ENCODE results near the gene OLFML2B. TPM values are rescaled to one million over a fixed set of nuclear protein-coding genes. Genes with fewer than 3 reads are reported as not detected.

The OLFML2B gene
- total RNA-seq, 2 experiments from 2014 or later = 1.7 to 2.3 TPM

- Mint-ChIP-seq H3K4me1 (ENCODE audit: low read depth) (peaks cover 3% of the 10 kb centered on the region), H3K9me3 (peaks cover 6% of the 10 kb centered on the region), H3K27ac (no peak overlapping the region), H3K36me3 (ENCODE audit: low read depth) (peaks cover 2% of the 10 kb centered on the region), H3K4me3 (no peak overlapping the region), H3K27me3 (ENCODE audit: low read depth) (no peaks in the 10 kb centered on the region)
- DNase-seq = no peak
- CTCF ChIA-PET = no interaction called here
- intact Hi-C loops (cut with micrococcal nuclease) = no loop called here
Observed at GRCh38 chr1:161987872-161988271, 35.8 kb downstream of the OLFML2B start.

- CTCF ChIA-PET = interaction anchor here (0.7 to 1.3 kb wide), 3 partner anchors 15 to 85 kb away, joined by 3 read pairs; no protein-coding TSS in a partner anchor
- H3K4me3 Mint-ChIP-seq = no peak overlapping the region
- H3K9me3 Mint-ChIP-seq = peaks cover 6% of the 10 kb centered on the region
- DNase-seq = no peak
- no peak overlapping the region for H3K27ac Mint-ChIP-seq
- H3K27me3 Mint-ChIP-seq (ENCODE audit: low read depth) = no peaks in the 10 kb centered on the region
- intact Hi-C loops (cut with micrococcal nuclease) = no loop called here
- H3K4me1 Mint-ChIP-seq (ENCODE audit: low read depth) = peaks cover 3% of the 10 kb centered on the region
- H3K36me3 Mint-ChIP-seq (ENCODE audit: low read depth) = peaks cover 2% of the 10 kb centered on the region
Observed at GRCh38 chr1:161987303-161987702, 36.4 kb downstream of the OLFML2B start.

GRCh38 chr1:161986328-161986727, 37.3 kb downstream of the OLFML2B start:
- Mint-ChIP-seq H3K4me1 (ENCODE audit: low read depth) (peaks cover 3% of the 10 kb centered on the region), H3K27ac (no peak overlapping the region), H3K27me3 (ENCODE audit: low read depth) (no peaks in the 10 kb centered on the region), H3K4me3 (no peak overlapping the region), H3K9me3 (peaks cover 6% of the 10 kb centered on the region), H3K36me3 (ENCODE audit: low read depth) (peaks cover 2% of the 10 kb centered on the region)
- CTCF ChIA-PET = interaction anchor here (1.0 to 1.3 kb wide), 2 partner anchors 14 to 84 kb away, joined by 3 read pairs; no protein-coding TSS in a partner anchor
- DNase-seq = no peak
- intact Hi-C loops (cut with micrococcal nuclease) = no loop called here

- no peak for DNase-seq
- Mint-ChIP-seq H3K9me3 (peaks cover 6% of the 10 kb centered on the region), H3K4me3 (no peak overlapping the region), H3K4me1 (ENCODE audit: low read depth) (peaks cover 3% of the 10 kb centered on the region), H3K27ac (no peak overlapping the region), H3K27me3 (ENCODE audit: low read depth) (no peaks in the 10 kb centered on the region), H3K36me3 (ENCODE audit: low read depth) (peaks cover 2% of the 10 kb centered on the region)
- intact Hi-C loops (cut with micrococcal nuclease) = no loop called here
- CTCF ChIA-PET = no interaction called here
Observed at GRCh38 chr1:161985301-161985822, 38.3 kb downstream of the OLFML2B start.

GRCh38 chr1:161983725-161984124, 39.9 kb downstream of the OLFML2B start:
- Mint-ChIP-seq H3K27ac (no peak overlapping the region), H3K36me3 (ENCODE audit: low read depth) (peaks cover 2% of the 10 kb centered on the region), H3K4me3 (no peak overlapping the region), H3K9me3 (peaks cover 6% of the 10 kb centered on the region), H3K27me3 (ENCODE audit: low read depth) (no peaks in the 10 kb centered on the region), H3K4me1 (ENCODE audit: low read depth) (no peaks in the 10 kb centered on the region)
- intact Hi-C loops (cut with micrococcal nuclease) = no loop called here
- CTCF ChIA-PET = no interaction called here
- DNase-seq = no peak

- Mint-ChIP-seq H3K9me3 (peaks cover 6% of the 10 kb centered on the region), H3K4me1 (ENCODE audit: low read depth) (no peaks in the 10 kb centered on the region), H3K36me3 (ENCODE audit: low read depth) (no peaks in the 10 kb centered on the region), H3K4me3 (no peak overlapping the region), H3K27ac (no peak overlapping the region), H3K27me3 (ENCODE audit: low read depth) (no peaks in the 10 kb centered on the region)
- intact Hi-C loops (cut with micrococcal nuclease) = no loop called here
- CTCF ChIA-PET = interaction anchor here (1.3 to 1.7 kb wide), 2 partner anchors 9 to 374 kb away, joined by 4 read pairs; no protein-coding TSS in a partner anchor
- no peak for DNase-seq
Observed at GRCh38 chr1:161982917-161983316, 40.8 kb downstream of the OLFML2B start.

GRCh38 chr1:161982507-161982895, 41.2 kb downstream of the OLFML2B start:
- H3K4me1 Mint-ChIP-seq (ENCODE audit: low read depth) = no peaks in the 10 kb centered on the region
- intact Hi-C loops (cut with micrococcal nuclease) = no loop called here
- peaks cover 5% of the 10 kb centered on the region for H3K9me3 Mint-ChIP-seq
- H3K4me3 Mint-ChIP-seq = no peak overlapping the region
- no peaks in the 10 kb centered on the region for H3K27me3 Mint-ChIP-seq (ENCODE audit: low read depth)
- CTCF ChIA-PET = interaction anchor here (1.3 to 1.7 kb wide), 2 partner anchors 10 to 374 kb away, joined by 4 read pairs; no protein-coding TSS in a partner anchor
- H3K36me3 Mint-ChIP-seq (ENCODE audit: low read depth) = no peaks in the 10 kb centered on the region
- no peak overlapping the region for H3K27ac Mint-ChIP-seq
- DNase-seq = no peak

- Mint-ChIP-seq H3K4me3 (no peak overlapping the region), H3K36me3 (ENCODE audit: low read depth) (no peaks in the 10 kb centered on the region), H3K4me1 (ENCODE audit: low read depth) (no peaks in the 10 kb centered on the region), H3K27ac (no peak overlapping the region), H3K9me3 (peaks cover 2% of the 10 kb centered on the region), H3K27me3 (ENCODE audit: low read depth) (no peaks in the 10 kb centered on the region)
- intact Hi-C loops (cut with micrococcal nuclease) = no loop called here
- DNase-seq = no peak
- CTCF ChIA-PET = interaction anchor here (1.3 to 1.7 kb wide), 2 partner anchors 10 to 375 kb away, joined by 4 read pairs; no protein-coding TSS in a partner anchor
Observed at GRCh38 chr1:161981735-161982506, 41.7 kb downstream of the OLFML2B start.

- no peak overlapping the region for H3K27ac Mint-ChIP-seq
- intact Hi-C loops (cut with micrococcal nuclease) = no loop called here
- H3K9me3 Mint-ChIP-seq = peaks cover 2% of the 10 kb centered on the region
- DNase-seq = no peak
- H3K4me1 Mint-ChIP-seq (ENCODE audit: low read depth) = no peaks in the 10 kb centered on the region
- CTCF ChIA-PET = interaction anchor here (1.0 to 1.7 kb wide), 2 partner anchors 11 to 43 kb away, joined by 3 to 4 read pairs; partner anchors contain the start of gene OLFML2B
- H3K36me3 Mint-ChIP-seq (ENCODE audit: low read depth) = no peaks in the 10 kb centered on the region
- H3K27me3 Mint-ChIP-seq (ENCODE audit: low read depth) = no peaks in the 10 kb centered on the region
- H3K4me3 Mint-ChIP-seq = no peak overlapping the region
Observed at GRCh38 chr1:161981126-161981525, 42.5 kb downstream of the OLFML2B start.

GRCh38 chr1:161978011-161978790, 45.5 kb downstream of the OLFML2B start:
- H3K9me3 Mint-ChIP-seq = peaks cover 2% of the 10 kb centered on the region
- DNase-seq = no peak
- no peaks in the 10 kb centered on the region for H3K27me3 Mint-ChIP-seq (ENCODE audit: low read depth)
- no peaks in the 10 kb centered on the region for H3K36me3 Mint-ChIP-seq (ENCODE audit: low read depth)
- H3K4me3 Mint-ChIP-seq = no peak overlapping the region
- CTCF ChIA-PET = interaction anchor here (1.4 kb wide), 1 partner anchor 59 kb away, joined by 4 read pairs; no protein-coding TSS in a partner anchor
- intact Hi-C loops (cut with micrococcal nuclease) = no loop called here
- no peak overlapping the region for H3K27ac Mint-ChIP-seq
- no peaks in the 10 kb centered on the region for H3K4me1 Mint-ChIP-seq (ENCODE audit: low read depth)

- no peak overlapping the region for H3K27ac Mint-ChIP-seq
Observed at GRCh38 chr1:161973924-161974845, 49.5 kb downstream of the OLFML2B start.

More at GRCh38 chr1:161973924-161974845, 49.5 kb downstream of the OLFML2B start:
- peaks cover 2% of the 10 kb centered on the region for H3K9me3 Mint-ChIP-seq
- H3K36me3 Mint-ChIP-seq (ENCODE audit: low read depth) = no peaks in the 10 kb centered on the region
- CTCF ChIA-PET = interaction anchor here (1.2 kb wide), 1 partner anchor 40 kb away, joined by 3 read pairs; no protein-coding TSS in a partner anchor
- intact Hi-C loops (cut with micrococcal nuclease) = no loop called here
- no peak overlapping the region for H3K4me3 Mint-ChIP-seq
- no peaks in the 10 kb centered on the region for H3K27me3 Mint-ChIP-seq (ENCODE audit: low read depth)
- no peak for DNase-seq
- H3K4me1 Mint-ChIP-seq (ENCODE audit: low read depth) = peaks cover 5% of the 10 kb centered on the region
